HG03442 (cell line): ENCODE measurements around the gene MOSPD3.

Experiments
- ATAC-seq: cut with Tn5 transposase; IDR thresholded peaks from one replicate; pipeline ENCODE4 v1.9.1; 2021; ENCODE audit warnings: mild to moderate bottlenecking, moderate library complexity; ENCODE audit not compliant: unreplicated experiment

The MOSPD3 gene

DNA sequence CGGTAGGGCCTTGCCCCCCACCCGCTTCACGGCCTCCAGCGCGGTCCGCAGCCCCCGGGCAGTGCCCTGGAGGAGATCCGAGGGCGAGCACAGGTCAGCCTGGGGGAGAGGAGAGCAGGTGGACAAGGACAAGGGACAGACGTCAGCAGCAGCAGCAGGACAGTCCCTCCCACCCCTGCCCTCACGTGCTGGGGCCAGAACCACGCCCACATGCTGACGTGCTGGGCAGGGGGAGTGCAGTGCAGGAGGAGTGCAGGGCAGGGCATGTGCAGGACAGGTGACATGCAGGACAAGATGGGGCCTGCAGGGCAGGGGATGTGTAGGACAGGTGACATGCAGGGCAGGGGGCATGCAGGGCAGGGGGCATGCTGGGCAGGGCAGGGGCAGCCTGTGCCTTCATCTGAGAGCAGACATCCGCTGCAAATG is 37.1 kb upstream of the MOSPD3 start:
- ATAC-seq: no peak

- ATAC-seq: no peak
Measured at GRCh38 chr7:100575746-100576383, 36.5 kb upstream of the MOSPD3 start.

GRCh38 chr7:100576384-100576993 is 35.9 kb upstream of the MOSPD3 start:
- ATAC-seq: no peak

DNA sequence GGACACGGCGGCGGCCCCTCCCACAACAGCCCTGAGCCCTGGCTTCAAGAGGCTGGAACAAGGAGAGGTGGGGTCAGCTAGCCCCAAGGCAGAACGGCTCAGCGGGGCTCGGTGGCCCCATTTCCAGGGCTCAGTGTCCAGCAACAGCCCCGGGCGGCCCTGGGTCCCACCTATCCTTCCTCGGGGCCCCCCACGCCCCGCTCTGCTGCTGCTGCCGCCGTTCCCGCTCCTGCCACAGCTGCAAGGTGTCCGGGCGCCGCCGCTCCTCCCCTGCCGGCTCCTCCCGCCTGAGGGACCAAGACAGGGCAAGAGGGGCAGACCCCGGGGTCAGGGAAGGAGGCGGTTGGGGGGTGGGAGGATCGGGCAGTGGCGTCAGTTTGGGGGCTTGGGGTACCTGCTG is 35.2 kb upstream of the MOSPD3 start:
- ATAC-seq: no peak

DNA sequence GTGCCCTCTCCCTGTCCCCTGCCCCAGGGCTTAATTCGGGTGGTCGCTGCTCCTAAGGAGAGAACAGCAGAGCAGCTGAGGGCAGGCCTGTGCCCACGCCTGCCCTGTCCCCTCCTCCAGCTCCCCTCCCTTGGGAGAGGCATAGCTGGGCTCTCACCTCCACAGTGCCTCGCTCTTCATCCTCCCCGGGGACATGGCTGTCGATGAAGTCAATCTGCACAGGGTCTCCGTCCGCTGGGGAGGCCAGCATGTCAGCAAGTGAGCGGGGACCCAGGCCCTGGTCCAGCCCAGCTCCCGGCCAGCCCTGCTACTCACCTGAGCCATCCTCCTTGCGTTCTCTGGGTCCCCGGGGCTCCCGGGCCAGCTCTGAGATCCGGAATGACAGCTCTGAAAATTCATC is 34.8 kb upstream of the MOSPD3 start:
- ATAC-seq: no peak

GRCh38 chr7:100578246-100579183 is 33.8 kb upstream of the MOSPD3 start:
- ATAC-seq: no peak

- ATAC-seq: no peak
Measured at GRCh38 chr7:100580466-100581283, 31.7 kb upstream of the MOSPD3 start.

DNA sequence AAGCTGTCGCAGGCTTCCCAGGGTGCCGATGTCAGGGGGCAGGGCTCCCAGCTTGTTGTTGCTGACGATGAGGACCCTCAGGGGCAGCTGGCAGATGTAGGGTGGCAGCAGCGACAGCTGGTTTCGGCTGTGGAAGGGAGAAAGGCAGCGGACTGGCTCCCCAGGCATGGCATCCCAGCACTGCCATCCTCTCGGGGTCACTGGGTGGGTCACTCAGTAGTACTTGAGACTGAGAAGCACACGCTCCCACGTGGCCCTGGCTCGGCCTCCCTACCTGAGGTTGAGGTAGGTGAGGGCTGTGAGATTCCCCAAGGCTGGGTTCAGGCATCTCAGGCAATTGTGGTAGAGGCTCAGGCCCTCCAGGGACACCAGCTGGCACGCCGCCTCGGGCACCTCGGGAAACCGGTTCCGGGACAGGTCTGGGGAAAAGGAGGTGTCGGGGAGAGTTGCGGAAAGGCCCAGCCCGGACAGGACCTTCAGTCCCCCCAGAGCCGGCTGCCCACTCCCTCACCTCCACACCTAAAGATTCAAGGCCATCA is 30.2 kb upstream of the MOSPD3 start:
- ATAC-seq: no peak

- no peak for ATAC-seq
Measured at GRCh38 chr7:100582650-100583049, 29.7 kb upstream of the MOSPD3 start.

DNA sequence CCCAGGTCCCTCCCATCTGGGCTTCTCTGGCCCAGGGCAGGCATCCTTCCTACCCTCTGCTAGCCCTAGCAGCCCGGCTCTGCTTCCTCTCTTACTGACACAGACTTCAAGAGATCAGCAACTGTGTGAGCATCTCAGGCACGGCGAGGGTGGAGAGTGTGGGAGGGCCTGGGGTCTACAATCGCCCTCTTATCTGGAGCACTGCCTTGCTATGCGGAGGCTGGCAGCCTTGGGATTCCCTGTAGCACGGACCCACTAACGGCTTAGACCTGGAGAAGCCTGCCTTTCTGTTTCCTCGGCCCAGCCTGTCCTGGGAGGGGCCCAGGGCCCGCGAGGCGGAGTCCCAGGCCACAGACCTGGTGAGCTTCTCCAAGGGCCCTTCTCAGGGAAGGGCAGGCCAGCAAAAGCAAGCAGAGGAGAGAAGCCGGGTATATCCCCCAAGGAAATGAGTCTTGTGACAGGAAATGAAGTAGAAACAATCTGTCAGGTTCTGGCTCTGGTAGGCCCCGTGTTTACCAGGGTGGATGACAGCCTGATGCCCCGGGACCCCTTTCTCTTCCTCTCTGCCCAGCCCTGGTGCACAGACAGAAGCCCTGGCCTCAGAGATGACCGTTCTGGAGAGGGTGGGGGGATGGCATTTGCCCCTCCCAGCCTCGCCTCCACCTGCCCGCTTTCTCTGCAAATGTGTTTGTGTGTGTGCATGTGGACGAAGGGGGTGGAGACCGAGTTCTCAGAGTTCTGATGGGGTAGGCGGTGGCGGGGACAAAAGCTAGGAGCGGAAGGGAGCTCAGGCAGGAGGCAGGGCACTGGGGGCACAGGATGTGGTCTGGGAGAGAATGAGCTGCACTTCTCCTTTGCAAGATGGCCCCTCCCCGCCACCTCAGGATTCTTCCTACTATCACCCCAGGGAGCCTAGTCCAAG is 28.9 kb upstream of the MOSPD3 start:
- no peak for ATAC-seq

DNA sequence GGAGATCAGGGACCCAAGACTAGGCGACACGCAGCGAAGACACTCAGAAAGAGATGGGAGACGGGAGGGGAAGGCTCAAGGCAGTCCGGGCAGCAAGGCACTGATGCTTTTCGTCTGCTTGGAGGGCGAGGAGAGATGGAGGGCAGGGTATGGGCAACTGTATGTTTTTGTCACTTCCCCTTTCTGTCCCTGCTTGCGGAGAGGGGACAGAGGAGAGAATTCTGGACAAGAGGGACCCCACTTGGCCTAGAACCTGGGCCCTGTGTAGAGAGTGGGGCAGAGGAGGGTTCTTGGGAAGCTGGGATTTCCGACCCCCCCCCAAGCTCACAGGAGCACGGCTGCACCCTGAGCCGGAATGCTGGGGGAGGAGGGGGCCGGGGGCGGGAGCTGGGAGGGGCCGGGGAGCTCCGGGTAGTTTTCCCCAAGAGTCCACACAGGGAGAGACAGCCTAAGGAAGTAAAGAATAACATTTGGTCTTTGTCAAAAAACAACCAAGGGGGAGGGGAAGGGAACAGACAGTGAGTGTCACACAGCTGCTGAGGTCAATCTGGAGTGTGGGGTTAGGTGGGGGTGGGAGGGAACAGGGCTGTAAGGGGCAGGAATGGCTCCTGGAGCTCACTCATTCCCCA is 28.2 kb upstream of the MOSPD3 start:
- ATAC-seq: no peak

GRCh38 chr7:100584683-100585510 is 27.4 kb upstream of the MOSPD3 start:
- ATAC-seq: no peak

- ATAC-seq: peak; percentile 20
Measured at GRCh38 chr7:100585511-100586265, 26.7 kb upstream of the MOSPD3 start, which contains the start of gene LRCH4. LRCH4 (minus strand) TSS chr7:100586129; CDS start chr7:100586100, 29 bp downstream.

DNA sequence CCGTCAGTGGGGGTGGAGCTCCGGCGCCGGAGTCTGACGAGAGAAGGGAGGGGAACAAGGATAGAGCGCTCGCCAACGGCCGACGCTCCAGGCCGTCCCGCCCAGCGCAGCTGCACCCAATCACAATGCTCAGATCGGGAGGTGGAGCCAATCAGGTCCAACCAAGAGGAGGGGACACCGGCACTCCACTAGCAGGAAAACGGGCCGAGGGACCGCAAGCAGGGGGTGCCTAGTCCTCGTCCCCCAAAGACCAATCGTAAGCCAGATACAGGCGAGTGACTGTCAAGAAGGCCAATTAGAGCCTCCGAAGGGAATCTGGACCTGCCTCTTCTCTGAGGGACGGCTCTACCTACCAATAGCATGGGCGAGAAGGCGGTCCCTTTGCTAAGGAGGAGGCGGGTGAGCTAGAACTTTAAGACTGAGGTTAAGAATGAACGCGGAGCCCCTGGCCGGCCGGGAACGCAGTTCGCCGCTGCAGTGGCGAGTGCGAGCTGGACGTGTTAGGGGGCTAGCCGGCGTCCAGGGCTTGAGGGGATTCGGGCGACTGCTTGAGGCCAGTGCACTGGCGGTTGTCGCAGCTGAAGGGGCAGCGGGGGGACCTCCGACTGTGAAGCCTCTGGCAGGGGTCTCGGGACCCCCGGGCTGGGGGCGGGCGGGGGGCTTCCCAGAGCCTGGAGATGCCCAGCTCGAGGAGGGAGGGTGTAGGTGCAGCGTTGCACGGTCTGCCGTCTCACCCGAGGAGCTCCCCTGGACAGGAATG is 25.9 kb upstream of the MOSPD3 start, which contains the start of gene FBXO24:
Gene FBXO24 (plus strand): TSS at position 63 of the 760 bp plus-strand sequence. CDS start 298 bp downstream, at position 361.
- ATAC-seq: peak; percentile 83

- no peak for ATAC-seq
Measured at GRCh38 chr7:100588438-100588837, 23.9 kb upstream of the MOSPD3 start.

DNA sequence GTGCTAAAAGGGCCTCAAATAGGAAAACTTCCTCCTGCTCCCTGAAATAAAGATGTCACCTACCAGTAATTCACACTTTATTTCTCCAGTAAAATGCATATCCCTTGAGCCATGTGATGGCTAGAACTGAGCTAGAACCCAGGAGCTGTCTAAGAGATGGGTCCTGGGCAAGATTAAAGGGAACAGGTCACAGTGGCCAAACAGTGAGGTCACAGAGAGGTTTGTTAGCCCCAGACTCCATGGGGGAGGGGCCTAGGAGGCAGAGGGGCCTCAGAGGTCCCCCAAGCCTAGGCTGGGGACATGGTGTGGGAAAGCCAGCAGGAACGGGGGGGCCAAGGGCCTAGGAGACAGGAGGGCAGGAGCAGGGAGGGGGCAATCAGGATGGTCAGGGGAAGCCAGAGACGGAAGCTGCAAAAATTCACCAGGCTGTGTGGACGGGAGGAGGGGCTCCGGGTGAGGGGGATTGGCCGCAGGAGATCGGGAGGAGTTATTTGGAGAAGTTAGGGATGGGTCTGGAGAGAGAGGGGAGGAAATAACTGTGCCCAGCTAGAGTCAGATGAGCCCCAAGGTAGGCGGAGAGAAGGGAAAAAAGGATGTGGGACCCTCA is 22.9 kb upstream of the MOSPD3 start:
- ATAC-seq: no peak
